Cardiac fibroblast (primary cell): ENCODE measurements around the gene CTDSPL.

Source experiments
- DNase-seq, 2 donors: peaks; one replicate each; pipeline versions ENCODE4 v3.0.0 to v3.0.0-alpha.2; 2010; ENCODE audit warnings: low read depth in 2 of 2
- H3K4me3 ChIP-seq, 2 donors: replicated peaks in 1 of 2; 1 replicate in 1 of 2; 2 replicates in 1 of 2; pipeline ENCODE4 v1.5.1; 2011; ENCODE audit warnings: low read depth in 2 of 2, low read length in 2 of 2, mild to moderate bottlenecking in 2 of 2, moderate library complexity in 1 of 2
- TF ChIP-seq, protein P1 (sequence below): IDR thresholded peaks from one replicate; pipeline ENCODE4 v1.5.1; 2011; ENCODE audit warnings: low read depth, mild to moderate bottlenecking, low read length, inconsistent platforms

Gene CTDSPL

DNA sequence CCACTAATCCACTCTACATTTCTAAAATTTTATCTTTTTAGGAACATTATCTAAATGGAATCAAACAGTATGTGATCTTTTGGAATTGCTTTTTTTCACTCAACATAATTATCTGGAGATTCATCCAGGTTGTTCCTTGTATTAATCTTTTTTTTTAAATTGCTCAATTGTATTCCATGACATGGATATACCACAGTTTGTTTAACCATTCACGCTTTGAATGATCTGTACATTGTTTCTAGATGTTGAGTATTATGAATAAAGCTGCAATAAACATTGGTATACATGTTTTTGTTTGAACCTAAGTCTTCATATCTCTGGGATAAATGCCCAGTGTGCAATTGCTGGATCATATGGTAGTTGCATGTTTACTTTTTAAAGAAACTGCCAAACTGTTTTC is 5.5 kb downstream of the CTDSPL start:
- no peak for DNase-seq
- TF ChIP-seq, protein P1, sequence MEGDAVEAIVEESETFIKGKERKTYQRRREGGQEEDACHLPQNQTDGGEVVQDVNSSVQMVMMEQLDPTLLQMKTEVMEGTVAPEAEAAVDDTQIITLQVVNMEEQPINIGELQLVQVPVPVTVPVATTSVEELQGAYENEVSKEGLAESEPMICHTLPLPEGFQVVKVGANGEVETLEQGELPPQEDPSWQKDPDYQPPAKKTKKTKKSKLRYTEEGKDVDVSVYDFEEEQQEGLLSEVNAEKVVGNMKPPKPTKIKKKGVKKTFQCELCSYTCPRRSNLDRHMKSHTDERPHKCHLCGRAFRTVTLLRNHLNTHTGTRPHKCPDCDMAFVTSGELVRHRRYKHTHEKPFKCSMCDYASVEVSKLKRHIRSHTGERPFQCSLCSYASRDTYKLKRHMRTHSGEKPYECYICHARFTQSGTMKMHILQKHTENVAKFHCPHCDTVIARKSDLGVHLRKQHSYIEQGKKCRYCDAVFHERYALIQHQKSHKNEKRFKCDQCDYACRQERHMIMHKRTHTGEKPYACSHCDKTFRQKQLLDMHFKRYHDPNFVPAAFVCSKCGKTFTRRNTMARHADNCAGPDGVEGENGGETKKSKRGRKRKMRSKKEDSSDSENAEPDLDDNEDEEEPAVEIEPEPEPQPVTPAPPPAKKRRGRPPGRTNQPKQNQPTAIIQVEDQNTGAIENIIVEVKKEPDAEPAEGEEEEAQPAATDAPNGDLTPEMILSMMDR = no peak
- no peak overlapping the region for H3K4me3 ChIP-seq

DNA sequence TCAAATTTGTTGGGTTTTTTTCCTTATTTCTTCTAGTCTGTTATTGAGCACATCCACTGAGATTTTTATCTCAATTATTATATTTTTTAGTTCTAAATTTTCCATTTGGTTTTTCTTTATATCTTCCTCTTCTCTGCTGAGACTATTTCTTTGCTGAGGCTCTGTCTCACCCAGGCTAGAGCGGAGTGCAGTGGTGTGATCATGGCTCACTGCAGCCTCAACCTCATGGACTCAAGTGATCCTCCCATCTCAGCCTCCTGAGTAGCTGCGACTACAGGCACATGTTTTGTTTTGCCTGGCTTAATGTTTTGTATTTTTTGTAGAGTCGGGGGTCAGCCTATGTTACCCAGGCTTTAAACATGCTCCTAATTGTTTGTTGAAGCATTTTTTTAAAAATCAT is 10.2 kb downstream of the CTDSPL start:
- H3K4me3 ChIP-seq = no peak overlapping the region
- no peak for DNase-seq
- TF ChIP-seq, protein P1 = no peak

DNA sequence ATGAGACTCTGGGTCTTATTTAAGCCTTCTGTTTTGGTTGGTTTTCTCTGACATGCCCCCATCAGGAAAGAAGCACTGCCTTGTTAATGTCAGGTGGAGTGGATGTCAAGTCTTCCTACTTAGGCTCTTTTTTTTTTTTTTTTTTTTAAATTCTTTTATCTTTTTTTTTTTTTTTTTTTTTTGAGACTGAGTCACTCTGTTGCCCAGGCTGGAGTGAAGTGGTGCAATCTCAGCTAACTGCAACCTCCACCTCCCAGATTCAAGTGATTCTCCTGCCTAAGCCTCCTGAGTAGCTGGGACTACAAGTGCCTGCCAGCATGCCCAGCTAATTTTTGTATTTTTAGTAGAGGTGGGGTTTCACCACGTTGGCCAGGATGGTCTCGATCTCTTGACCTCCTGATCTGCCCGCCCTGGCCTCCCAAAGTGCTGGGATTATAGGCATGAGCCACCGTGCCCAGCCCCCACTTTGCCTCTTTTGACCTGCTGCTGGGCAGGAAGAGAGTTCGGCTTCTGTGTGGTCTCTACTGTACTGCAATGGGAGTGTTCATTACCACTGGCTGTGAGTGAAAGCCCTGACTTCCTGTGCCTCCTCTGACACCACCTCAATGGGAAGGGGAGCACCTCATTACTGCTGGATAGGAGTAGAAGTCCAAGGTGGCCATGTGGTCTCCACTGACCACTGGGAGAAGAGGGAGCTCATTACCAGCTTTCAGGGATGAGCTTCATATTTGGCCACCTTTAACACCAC is 10.9 kb downstream of the CTDSPL start:
- DNase-seq = peak in 1 of 2 donors; percentile 56
- TF ChIP-seq, protein P1 = no peak
- no peak overlapping the region for H3K4me3 ChIP-seq

DNA sequence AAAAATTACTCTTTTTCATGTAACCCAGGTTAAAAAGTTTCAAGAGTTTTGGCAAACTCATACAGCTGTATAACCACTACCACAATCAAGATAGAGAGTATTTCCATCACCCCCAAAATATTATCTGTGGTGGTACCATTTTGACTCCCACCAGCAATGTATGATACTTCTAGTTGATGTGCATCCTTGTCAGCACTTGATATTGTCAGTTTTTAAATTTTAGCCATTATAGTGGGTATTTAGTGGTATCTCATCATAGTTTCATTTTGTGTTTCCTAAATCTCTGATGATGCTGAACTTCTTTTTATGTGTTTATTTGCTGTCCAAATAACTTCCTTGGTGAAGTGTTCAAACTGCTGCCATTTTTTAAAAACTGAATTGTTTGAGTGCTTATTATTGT is 14.6 kb downstream of the CTDSPL start:
- no peak overlapping the region for H3K4me3 ChIP-seq
- TF ChIP-seq, protein P1 = no peak
- DNase-seq = no peak

DNA sequence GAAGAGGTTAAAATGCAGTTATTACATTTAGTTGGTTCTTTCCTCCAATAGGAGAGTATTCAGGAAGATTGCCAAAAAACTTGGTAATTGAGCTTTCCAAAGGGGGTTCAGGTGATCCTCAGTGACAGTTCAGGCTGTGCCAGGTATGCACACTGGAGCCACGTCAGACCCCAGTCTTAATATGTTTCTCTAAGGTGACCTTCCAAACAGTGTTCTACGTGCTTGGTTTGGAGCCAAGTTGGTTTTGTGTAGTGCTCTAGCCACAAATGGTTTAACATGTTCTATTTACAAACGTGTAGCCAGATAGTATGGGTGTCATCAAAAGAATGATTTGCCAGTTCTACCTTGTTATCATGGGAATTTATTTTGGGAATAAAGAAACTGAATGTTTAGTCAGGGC is 21.0 kb downstream of the CTDSPL start:
- no peak overlapping the region for H3K4me3 ChIP-seq
- TF ChIP-seq, protein P1 = no peak
- DNase-seq = no peak

DNA sequence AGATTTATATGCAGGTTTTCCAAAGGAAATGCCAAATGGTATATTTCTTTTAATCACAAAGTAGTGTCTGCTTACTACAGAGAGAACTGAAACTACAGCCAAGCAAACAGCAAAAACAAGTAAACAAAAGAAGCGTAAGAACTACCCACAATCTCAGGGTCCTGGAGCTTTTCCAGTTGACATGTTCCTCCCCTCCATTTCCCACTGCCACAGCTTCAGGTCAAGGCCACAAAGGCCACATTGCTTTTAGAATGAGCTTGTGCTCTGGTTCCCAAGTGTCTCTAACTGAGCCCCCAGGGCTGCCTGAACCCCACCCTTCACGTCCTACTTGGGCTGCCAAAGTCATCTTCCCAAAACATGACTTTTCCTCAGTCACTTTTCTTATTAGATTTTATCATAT is 24.1 kb downstream of the CTDSPL start:
- H3K4me3 ChIP-seq = no peak overlapping the region
- TF ChIP-seq, protein P1 = no peak
- DNase-seq = no peak

DNA sequence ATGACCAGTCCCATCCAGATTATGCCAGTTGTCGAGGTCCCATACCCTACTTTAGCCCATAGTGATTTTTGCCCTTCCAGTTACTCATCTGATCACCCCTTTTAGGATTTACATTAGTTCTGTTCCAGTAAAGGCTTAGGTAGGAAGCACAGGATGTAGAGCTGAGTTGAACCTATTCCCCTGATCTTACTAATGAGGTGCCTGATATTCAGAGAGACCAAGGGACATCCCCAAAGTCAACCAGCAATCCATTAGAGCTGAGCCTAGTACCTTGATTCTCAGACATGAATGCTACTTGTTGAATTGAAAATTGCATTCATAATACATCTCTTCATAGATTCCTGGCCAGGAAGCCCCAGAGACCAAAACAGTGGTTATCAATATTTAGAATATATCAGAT is 24.7 kb downstream of the CTDSPL start:
- H3K4me3 ChIP-seq = no peak overlapping the region
- no peak for DNase-seq
- TF ChIP-seq, protein P1 = no peak
